Fibroblast of pulmonary artery (primary cell): ENCODE data around the gene HOXA11.

Source experiments
- DNase-seq: peaks from one replicate; pipeline ENCODE4 v3.0.0-alpha.2; 2010; ENCODE audit warnings: low read depth
- H3K4me3 ChIP-seq: replicated peaks from 2 replicates; pipeline ENCODE4 v1.5.1; 2011; ENCODE audit warnings: low read depth, mild to moderate bottlenecking, control low read depth, low read length, moderate library complexity
- CTCF ChIP-seq: IDR thresholded peaks from 2 replicates; pipeline ENCODE4 v1.5.1; 2011; ENCODE audit warnings: mild to moderate bottlenecking, control low read depth, low read length, inconsistent platforms; ENCODE audit errors: missing control alignments

The HOXA11 gene

GRCh38 chr7:27185013-27185853 is at the start of gene HOXA11:
TSS of gene HOXA11 (minus strand) at chr7:27185232. CDS start at chr7:27185144, 88 bp downstream.
- DNase-seq, result peak; percentile 25
- TF ChIP-seq CTCF, result no peak
- H3K4me3 ChIP-seq, result peak within 1 kb of the TSS; percentile 25

DNA sequence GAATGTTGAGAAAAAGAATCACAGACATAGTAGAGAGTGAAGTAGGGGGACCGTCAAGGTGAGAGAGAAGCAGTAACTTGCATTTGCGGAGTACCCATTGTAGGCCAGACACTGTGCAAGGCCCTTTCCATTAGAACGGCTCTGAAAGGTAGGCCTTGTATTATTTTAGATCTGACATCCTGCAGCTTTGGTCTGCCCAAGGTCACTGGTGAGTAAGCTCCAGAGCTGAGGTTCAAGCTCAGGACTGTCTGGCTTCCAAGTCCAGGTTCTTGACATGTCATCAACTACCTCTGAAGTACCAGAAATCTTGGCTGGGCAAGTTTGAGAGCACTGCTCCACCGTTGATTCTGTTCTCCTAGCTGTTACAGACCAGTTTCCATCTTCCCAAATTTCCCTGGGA is 44.4 kb upstream of the HOXA11 start:
- H3K4me3 ChIP-seq, result no peak overlapping the region
- DNase-seq, result no peak
- no peak for TF ChIP-seq CTCF

- no peak for DNase-seq
- no peak for TF ChIP-seq CTCF
- H3K4me3 ChIP-seq, result no peak overlapping the region
These were observed 40.2 kb upstream of the HOXA11 start for GRCh38 chr7:27224983-27225934.

GRCh38 chr7:27223941-27224575 is 39.0 kb upstream of the HOXA11 start:
- no peak overlapping the region for H3K4me3 ChIP-seq
- TF ChIP-seq CTCF, result no peak
- DNase-seq, result no peak

- DNase-seq, result no peak
- TF ChIP-seq CTCF, result no peak
- no peak overlapping the region for H3K4me3 ChIP-seq
These were observed 36.3 kb upstream of the HOXA11 start for GRCh38 chr7:27221201-27221797.

DNA sequence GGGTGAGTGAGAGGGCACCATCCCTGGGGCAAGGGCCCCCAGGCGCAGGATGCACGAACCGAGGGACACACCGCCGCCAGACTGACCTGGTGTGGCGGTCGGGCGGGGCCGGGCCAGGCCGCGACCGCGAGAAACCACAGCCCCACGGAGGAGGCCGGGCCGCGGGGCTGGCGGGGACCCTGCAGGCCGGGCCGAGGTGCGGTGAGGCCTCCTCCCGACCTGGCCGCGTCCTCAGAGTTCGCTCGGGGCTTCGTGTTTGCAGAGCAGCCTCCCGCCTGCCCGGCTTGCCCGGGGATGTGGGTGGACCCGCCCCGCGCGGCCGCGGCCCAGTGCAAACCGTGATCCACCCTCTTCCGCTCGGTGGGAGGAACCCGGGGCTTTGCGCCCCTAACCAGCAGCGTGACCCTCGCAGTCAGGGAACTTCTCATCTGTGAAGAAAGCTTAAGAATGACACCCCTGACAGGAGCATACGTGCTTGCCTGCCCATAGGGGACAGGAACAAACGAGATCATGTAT is 35.5 kb upstream of the HOXA11 start:
- no peak overlapping the region for H3K4me3 ChIP-seq
- TF ChIP-seq CTCF, result no peak
- DNase-seq, result no peak
